ENCODE results near the gene CD300C. TPM values are rescaled to one million over a fixed set of nuclear protein-coding genes. Genes with fewer than 3 reads are reported as not detected.
"Not testable (repeated sequence)": the region's sequence is repeated elsewhere in the genome, so short reads cannot be mapped to it uniquely, and the experiment has no call there.

The CD300C gene
- total RNA-seq, 1 experiment from 2014 or later = 0.48 TPM

DNA sequence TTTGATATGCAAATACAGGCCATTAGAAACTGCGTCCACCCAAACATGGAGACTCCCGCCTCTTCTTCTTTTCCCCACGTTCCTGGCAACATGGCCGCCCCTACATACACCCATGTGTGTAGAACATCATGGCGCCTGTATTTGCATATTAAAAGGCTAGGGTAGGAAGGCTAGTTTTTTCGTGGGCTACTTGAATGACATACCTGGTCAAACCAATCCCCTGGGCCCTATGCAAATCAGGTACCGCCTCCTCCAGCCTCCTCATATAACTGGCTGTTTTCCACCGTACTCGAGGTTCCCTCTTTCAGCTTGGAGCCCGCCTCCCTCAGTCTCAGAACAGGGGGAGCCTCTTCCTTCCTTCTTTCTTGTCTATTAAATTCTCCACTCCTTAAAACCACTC is 13.8 kb downstream of the CD300C start:
- DNase-seq (ENCODE audit: low spot score) = no peak

GRCh38 chr17:74531231-74531761 is 14.6 kb downstream of the CD300C start, which contains the start of gene CD300LB:
TSS of gene CD300LB (minus strand) at chr17:74531475. CDS start at chr17:74531350, 125 bp downstream.
- DNase-seq (ENCODE audit: low spot score) = no peak

DNA sequence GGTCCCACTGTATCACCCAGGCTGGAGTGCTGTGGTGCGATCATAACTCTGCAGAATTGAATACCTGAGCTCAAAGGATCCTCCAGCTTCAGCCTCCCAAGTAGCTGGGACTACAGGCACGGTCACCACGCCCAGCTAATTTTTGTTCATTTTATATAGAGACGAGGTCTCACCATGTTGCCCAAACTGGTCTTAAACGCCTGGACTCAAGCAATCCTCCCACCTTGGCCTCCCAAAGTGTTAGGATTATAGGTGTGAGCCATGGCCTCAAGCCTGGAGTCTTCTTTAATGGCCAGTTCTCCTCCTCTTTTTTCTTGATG is 15.1 kb downstream of the CD300C start:
- DNase-seq (ENCODE audit: low spot score) = no peak

- DNase-seq (ENCODE audit: low spot score) = no peak
These were observed 16.7 kb downstream of the CD300C start for GRCh38 chr17:74529243-74529642.

- no peak for DNase-seq (ENCODE audit: low spot score)
These were observed 17.3 kb downstream of the CD300C start for GRCh38 chr17:74528491-74529199.

GRCh38 chr17:74527756-74528155 is 18.2 kb downstream of the CD300C start:
- no peak for DNase-seq (ENCODE audit: low spot score)

- DNase-seq (ENCODE audit: low spot score) = no peak
These were observed 18.8 kb downstream of the CD300C start for GRCh38 chr17:74527081-74527480.

GRCh38 chr17:74526681-74527080 is 19.2 kb downstream of the CD300C start:
- no peak for DNase-seq (ENCODE audit: low spot score)

- DNase-seq (ENCODE audit: low spot score) = no peak
These were observed 20.1 kb downstream of the CD300C start for GRCh38 chr17:74525781-74526288.

GRCh38 chr17:74525465-74525725 is 20.5 kb downstream of the CD300C start:
- DNase-seq (ENCODE audit: low spot score) = no peak

DNA sequence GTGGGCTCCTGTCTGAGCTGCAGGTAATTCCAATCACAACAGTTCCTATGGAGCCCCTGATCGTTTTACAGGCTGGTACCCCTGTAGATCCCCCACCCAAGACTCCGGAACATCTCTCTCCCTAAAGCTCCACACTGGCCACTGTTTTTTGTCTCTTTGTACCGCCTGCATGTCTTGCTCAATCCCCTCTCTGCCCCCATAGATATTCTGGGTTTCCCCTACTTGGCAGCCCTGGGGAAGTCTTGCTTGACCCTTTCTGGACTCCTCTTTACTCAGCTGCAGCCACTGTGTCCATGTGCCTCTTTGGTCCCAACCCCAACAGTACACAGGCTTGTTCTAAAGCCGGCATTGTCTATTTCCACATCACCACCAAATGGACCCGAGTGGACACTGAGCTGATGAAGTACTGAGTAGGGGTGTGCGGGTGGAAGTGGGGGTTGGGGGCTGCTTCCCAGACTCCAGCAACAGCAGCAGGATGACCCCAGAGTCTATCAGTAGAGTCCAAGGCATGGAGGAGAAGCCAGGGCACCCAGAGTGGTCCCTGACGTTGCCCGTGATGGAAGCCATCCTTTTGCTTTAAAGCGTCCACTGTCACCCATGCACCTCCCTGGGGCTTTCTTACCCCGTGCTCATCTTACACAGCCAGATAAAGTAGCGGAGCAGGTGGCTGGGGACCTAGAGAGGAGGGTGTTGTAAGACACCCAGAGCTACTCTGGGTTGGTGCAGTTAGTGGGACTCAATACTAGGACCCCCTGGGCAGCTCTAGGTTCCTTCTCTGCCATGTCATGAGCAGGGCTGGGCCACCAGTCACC is 21.1 kb downstream of the CD300C start:
- no peak for DNase-seq (ENCODE audit: low spot score)

DNA sequence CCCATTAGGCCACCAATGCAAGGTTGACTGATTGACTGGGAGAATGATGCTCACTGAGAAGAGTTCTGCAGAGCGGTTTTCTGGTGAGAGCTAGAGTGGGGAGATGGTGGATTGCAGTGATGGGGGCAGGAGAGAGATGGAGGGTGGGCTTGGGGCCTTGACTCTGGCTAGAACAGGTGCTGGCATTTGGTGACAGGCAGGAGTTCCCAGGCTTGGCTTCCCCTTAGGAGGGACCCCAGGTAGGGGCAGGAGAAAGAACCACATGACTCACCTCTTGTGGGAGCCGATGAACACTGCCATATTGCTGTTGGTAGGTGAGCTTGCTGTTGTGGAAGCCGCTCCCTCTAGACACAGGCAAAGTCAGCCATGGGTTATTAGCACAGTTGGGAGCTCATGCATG is 22.6 kb downstream of the CD300C start:
- DNase-seq (ENCODE audit: low spot score) = no peak

- DNase-seq (ENCODE audit: low spot score) = no peak
These were observed 23.4 kb downstream of the CD300C start for GRCh38 chr17:74522381-74523105.

- DNase-seq (ENCODE audit: low spot score) = no peak
These were observed 24.2 kb downstream of the CD300C start for GRCh38 chr17:74521701-74522201.

DNA sequence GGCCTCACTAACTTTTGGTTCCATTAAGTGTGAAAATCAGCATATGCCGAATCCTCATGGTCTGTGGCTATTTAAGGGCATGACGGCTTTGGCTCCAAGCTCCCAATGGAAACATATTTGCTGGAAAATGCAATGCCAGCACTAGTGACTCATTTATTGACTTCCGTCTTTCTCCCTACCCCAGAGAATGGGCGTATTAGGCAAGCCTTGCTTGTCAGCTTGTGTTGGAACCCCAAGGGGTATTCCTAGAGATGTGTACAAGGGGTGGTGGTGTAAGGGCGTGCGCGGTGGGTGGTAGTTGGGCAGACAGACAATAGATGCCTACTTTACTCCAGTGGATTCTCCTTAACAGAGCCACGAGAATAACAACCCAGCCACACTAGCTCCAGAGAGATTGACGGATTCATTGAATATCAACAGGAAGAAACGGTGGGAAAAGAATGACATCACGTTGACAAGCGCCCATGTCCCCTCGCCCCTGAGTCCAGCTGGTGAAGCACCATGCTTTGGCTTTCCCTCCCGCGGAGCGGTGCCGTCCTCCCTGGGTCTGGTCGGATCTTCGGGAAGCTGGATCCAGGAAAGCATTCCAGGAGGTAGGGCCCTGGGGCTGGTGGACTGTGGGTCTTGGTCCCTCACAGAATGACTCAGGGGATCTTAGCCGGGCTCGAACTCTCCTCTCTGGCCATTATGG is 25.0 kb downstream of the CD300C start:
- DNase-seq (ENCODE audit: low spot score) = peak; percentile 16

DNA sequence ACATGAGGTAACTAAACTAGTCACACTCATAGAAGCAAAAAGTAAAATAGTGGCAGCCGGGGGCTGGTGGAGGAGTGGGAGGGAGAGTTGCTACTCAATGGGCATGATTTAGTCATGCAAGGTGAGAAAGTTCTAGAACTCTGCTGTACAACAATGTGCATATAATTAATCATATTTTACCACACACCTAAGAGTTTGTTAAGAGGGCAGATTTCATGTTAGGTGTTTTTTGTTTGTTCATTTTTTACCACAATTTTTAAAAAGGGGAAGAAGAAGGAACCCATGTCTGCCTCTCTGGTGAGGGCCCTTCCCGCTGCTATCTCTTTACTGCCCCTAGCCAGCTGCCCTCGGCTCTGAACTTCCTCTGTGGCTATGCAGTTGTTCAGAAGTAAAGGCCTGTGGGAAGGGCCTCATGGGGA is 25.9 kb downstream of the CD300C start:
- no peak for DNase-seq (ENCODE audit: low spot score)

- DNase-seq (ENCODE audit: low spot score) = not testable (repeated sequence)
These were observed 27.4 kb downstream of the CD300C start for GRCh38 chr17:74518413-74518981.

- DNase-seq (ENCODE audit: low spot score) = no peak
These were observed 29.2 kb downstream of the CD300C start for GRCh38 chr17:74516561-74517328.

DNA sequence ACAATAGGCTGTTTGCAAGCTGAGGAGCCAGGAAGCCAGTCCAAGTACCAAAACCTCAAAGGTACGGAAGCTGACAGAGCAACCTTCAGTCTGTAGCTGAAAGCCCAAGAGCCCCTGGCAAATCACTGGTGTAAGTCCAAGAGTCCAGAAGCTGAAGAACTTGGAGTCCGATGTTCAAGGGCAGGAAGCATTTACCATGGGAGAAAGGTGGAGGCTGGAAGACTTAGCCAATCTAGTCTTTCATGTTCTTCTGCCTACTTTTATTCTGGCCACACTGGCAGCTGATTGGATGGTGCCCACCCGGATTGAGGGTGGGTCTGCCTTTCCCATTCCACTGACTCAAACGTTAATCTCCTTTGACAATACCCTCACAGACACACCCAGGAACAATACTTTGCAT is 30.0 kb downstream of the CD300C start:
- DNase-seq (ENCODE audit: low spot score) = no peak

DNA sequence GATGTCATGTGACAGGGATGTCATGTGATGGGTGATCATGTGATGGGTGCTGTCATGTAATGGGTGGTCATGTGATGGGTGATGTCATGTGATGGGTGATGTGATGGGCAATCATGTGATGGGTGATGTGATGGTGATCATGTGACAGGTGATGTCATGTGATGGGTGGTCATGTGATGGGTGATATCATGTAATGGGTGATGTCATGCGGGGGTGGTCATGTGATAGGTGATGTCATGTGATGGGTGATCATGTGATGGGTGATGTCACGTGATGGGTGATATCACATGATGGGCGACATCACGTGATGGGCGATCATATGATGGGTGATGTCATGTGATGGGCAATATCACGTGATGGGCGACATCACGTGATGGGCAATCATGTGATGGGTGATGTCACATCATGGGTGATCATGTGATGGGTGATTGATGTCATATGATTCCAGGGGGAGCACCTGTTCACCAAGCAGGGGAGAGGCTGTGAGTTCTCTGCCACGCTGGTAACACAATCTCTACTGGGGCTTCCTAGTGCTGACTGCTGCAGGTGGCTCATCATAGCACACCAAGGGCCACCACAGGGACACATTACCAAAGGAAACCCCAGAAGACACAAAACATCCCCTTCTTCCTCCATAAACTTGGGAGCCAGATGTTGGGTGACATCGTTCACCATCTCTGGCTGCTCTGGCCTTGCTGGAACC is 31.1 kb downstream of the CD300C start:
- no peak for DNase-seq (ENCODE audit: low spot score)
